Measurements from ENCODE around the gene HTR3C. TPM values are rescaled to one million over a fixed set of nuclear protein-coding genes. Genes with fewer than 3 reads are reported as not detected.

The HTR3C gene
- total RNA-seq, 4 donors from 2014 or later, result not detected

DNA sequence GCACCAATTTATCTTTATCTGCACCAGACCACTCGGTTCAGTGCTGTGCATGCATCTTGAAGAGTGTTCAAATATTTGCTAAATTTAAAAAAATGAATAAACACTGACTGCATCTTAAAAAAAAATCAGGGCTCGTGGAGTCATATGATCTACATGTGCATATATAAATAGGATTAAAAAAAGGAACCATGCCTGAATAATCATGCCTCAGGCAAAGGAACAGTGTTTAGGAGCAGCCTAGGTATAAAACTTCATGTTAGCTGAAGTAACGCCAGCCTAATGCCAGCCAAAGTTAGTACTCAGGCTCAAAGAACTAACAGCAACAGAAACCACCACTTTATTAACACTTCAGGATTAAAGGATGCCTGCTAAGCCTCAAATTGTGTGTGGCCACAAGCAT lies 44.7 kb upstream of the HTR3C start:
- H3K27ac ChIP-seq, result no peak overlapping the region
- H3K36me3 ChIP-seq, result peaks cover 0 to 48% (median 0%) of the 10 kb centered on the region in 3 donors
- no peaks in the 10 kb centered on the region for H3K9me3 ChIP-seq
- H3K4me1 ChIP-seq, result peaks cover 0 to 25% (median 0%) of the 10 kb centered on the region in 4 donors
- TF ChIP-seq CTCF (IDR thresholded peaks at IDR 0.05) (no peak), POLR2A (IDR thresholded peaks at IDR 0.05) (no peak), EP300 (IDR thresholded peaks at IDR 0.05) (no peak)
- no peak overlapping the region for H3K4me3 ChIP-seq
- WGBS, 2 donors, result 63 to 70% methylated on average over 3 of the region's 3 CpGs
- no peak for DNase-seq (ENCODE audit: low spot score in 2 of 2)
- H3K27me3 ChIP-seq, result no peaks in the 10 kb centered on the region

GRCh38 chr3:184011230-184011876 lies 41.5 kb upstream of the HTR3C start:
- peaks cover 0 to 58% (median 0%) of the 10 kb centered on the region in 3 donors for H3K36me3 ChIP-seq
- H3K4me3 ChIP-seq, result no peak overlapping the region
- no peaks in the 10 kb centered on the region for H3K9me3 ChIP-seq

DNA sequence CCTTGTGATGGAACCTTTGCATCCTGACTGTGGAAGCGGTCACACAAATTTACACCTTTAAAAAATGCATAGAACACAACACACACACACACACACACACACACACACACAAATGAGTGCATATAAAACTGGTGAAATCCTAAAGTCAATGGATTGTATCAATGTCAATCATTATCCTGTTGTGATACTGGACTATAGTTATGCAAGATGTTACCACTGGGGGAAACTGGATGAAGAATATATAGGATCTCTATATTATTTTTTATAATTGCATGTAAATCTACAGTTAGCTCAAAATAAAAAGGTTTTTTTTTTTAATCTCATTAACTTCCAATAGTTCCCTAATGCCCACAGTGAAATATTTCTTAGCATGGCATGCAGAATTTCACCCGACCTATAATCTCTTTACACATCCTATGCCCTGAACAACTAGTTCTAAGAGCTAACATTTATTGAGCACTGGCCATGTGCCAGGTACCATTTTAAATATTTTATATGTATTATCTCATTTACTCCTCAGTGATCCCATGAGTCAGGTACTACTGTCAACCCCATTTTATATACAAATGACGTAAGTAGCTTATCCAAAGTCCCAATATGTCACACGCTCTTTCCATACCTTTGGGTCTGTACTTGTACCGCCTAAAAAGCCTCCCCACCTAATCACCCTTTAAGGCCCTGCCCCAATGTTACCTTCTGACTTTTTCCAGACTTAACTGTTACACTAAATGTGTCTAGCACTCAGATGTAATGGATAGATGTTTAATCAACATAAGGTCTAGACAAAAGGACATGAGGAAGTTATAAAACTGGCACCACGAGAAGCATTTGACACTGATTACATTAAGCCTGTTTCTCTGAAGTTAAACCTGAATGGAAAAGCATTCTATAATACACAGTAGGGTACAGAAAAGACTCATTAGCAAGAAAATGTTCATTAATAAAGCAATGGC lies 40.6 kb upstream of the HTR3C start:
- TF ChIP-seq EP300 (IDR thresholded peaks at IDR 0.05), result no peak
- no peak for TF ChIP-seq CTCF (IDR thresholded peaks at IDR 0.05)
- TF ChIP-seq POLR2A (IDR thresholded peaks at IDR 0.05), result no peak
- Histone ChIP-seq H3K4me3 (no peak overlapping the region), H3K4me1 (peaks cover 0 to 30% (median 5%) of the 10 kb centered on the region in 4 donors), H3K36me3 (peaks cover 0 to 58% (median 0%) of the 10 kb centered on the region in 3 donors), H3K9me3 (no peaks in the 10 kb centered on the region), H3K27ac (no peak overlapping the region), H3K27me3 (no peaks in the 10 kb centered on the region)
- DNase-seq (ENCODE audit: low spot score in 2 of 2), result no peak
- WGBS, 2 donors, result 85 to 93% methylated on average over 6 of the region's 6 CpGs

More at GRCh38 chr3:184011230-184011876, 41.5 kb upstream of the HTR3C start:
- peaks cover 0 to 28% (median 1%) of the 10 kb centered on the region in 4 donors for H3K4me1 ChIP-seq
- no peak for DNase-seq (ENCODE audit: low spot score in 2 of 2)
- WGBS, 2 donors, result 64 to 94% methylated on average over 4 of the region's 4 CpGs
- no peak overlapping the region for H3K27ac ChIP-seq
- H3K27me3 ChIP-seq, result no peaks in the 10 kb centered on the region
- TF ChIP-seq CTCF (IDR thresholded peaks at IDR 0.05) (no peak), POLR2A (IDR thresholded peaks at IDR 0.05) (no peak), EP300 (IDR thresholded peaks at IDR 0.05) (no peak)

DNA sequence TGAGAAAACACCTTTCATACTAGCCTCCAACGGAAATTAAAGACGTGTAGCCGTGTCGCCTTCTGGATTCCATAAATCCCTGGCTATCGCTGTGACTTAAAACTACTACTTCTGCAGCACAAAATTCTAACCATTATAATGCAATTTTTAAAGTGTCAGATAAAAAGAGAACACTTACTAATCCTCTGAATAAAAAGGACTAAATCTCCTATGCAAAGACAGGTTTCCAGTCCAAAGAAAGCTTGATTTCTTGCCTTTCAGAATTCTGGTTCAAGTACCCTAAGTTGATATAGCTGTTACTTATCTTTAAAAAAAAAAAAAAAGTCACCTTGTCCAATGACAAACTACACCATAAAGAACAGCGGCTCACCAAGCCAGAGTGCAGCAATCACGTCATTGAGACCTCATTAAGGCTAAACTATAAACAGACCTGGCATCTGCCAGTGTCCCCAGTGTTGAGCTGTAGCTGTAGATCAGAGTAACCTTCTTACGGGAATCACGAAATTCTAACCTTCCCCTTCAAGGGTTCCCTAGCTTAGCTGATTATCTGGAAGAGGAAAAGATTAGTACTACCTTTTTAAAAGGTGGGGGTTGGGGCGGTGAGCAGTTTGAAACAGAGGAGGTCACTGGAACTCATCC lies 37.3 kb upstream of the HTR3C start:
- no peak overlapping the region for H3K4me3 ChIP-seq
- DNase-seq (ENCODE audit: low spot score in 2 of 2), result no peak
- WGBS, 2 donors, result 78 to 79% methylated on average over 10 of the region's 10 CpGs
- peaks cover 0 to 37% (median 0%) of the 10 kb centered on the region in 3 donors for H3K36me3 ChIP-seq
- H3K4me1 ChIP-seq, result peaks cover 0 to 29% (median 5%) of the 10 kb centered on the region in 4 donors
- TF ChIP-seq CTCF (IDR thresholded peaks at IDR 0.05), result no peak
- no peak for TF ChIP-seq POLR2A (IDR thresholded peaks at IDR 0.05)
- TF ChIP-seq EP300 (IDR thresholded peaks at IDR 0.05), result no peak
- no peak overlapping the region for H3K27ac ChIP-seq
- no peaks in the 10 kb centered on the region for H3K9me3 ChIP-seq
- H3K27me3 ChIP-seq, result no peaks in the 10 kb centered on the region

Measured in tibial nerve (tissue), 4 donors.